ENCODE results near the gene ADAMTS14.

- TF ChIP-seq NFYB (CRISPR knock-in tag; conservative IDR thresholded peaks at IDR 0.05; ENCODE audit: low read depth): no peak
- no peak for TF ChIP-seq CTCF (IDR thresholded peaks at IDR 0.05)
- TF ChIP-seq ZNF396 (CRISPR knock-in tag; IDR thresholded peaks at IDR 0.05; ENCODE audit: borderline replicate concordance): no peak
- TF ChIP-seq IRF1 (CRISPR knock-in tag; IDR thresholded peaks at IDR 0.05): no peak
- TF ChIP-seq NR2C2 (CRISPR knock-in tag; IDR thresholded peaks at IDR 0.05): no peak
Observed at GRCh38 chr10:70811881-70812280, 139.6 kb downstream of the ADAMTS14 start.

All from WTC11 (cell line).